Lower lobe of right lung (tissue), 2 donors: ENCODE results near the gene PTCSC3. TPM values are rescaled to one million over a fixed set of nuclear protein-coding genes. Genes with fewer than 3 reads are reported as not detected.

Source experiments
- ATAC-seq, 2 donors: fragments of 200-7000 bp; cut with Tn5 transposase; one replicate each; pipeline ENCODE4 v1.9.1; 2020 to 2022; ENCODE audit warnings: mild to moderate bottlenecking in 2 of 2, moderate library complexity in 2 of 2
- DNase-seq: peaks from one replicate; pipeline ENCODE4 v3.0.0-alpha.2; 2020
- H3K27ac ChIP-seq: fragments of 200-600 bp; one replicate; pipeline ENCODE4 v1.8.0; 2022
- H3K27me3 ChIP-seq: fragments of 200-600 bp; one replicate; pipeline ENCODE4 v1.8.0; 2022; ENCODE audit warnings: low read depth
- H3K36me3 ChIP-seq: fragments of 200-600 bp; one replicate; pipeline ENCODE4 v1.8.0; 2022; ENCODE audit warnings: mild to moderate bottlenecking
- H3K4me1 ChIP-seq: fragments of 200-600 bp; one replicate; pipeline ENCODE4 v1.8.0; 2022
- H3K4me3 ChIP-seq: fragments of 200-600 bp; one replicate; pipeline ENCODE4 v1.8.0; 2022; ENCODE audit warnings: mild to moderate bottlenecking
- H3K9me3 ChIP-seq: fragments of 200-600 bp; one replicate; pipeline ENCODE4 v1.8.0; 2022
- intact Hi-C: fragments of 100-400 bp; cut with DNase I; formaldehyde crosslinking; loops from one replicate; pipeline ENCODE4 v1.11.0; 2022
- total RNA-seq: library from RNA; stranded (reverse); fragmentation: NEBNext Ultra II Directional; extraction: Animal tissue kit (Norgen Biotek cat#: 25700); gene quantifications from one replicate; pipeline ENCODE4 v1.2.1, GENCODE V29; 2021
- TF ChIP-seq, protein P1 (sequence below): fragments of 200-600 bp; IDR thresholded peaks from one replicate; pipeline ENCODE4 v1.8.0; 2022; ENCODE audit warnings: antibody characterized with exemption, mild to moderate bottlenecking
- donor health status: DM: no; HTN: yes; CAD: no; lungs with severe emphysema.

The PTCSC3 gene
- total RNA-seq, 1 donor from 2014 or later: 1.5 TPM

DNA sequence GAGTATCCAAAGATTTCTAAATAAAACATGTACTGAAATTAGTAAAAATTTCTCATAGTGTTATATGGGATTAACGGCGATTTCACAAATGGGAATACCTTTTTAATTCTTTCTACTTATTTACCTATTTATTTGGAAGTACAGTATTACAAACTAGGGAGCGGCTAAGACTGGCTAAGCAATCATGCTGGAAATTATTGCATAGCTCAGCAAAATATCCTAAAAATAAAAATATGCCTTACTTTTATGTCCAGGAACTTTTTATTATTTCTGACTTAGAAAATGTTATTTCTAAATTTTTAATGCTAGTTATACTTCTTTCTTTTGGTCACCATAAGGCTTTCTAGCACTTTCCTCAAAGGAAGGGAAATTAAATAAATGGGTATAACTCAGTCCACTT is 36.5 kb upstream of the PTCSC3 start:
- Histone ChIP-seq H3K4me3 (no peak overlapping the region), H3K27ac (no peak overlapping the region), H3K9me3 (no peaks in the 10 kb centered on the region), H3K4me1 (peaks cover 3% of the 10 kb centered on the region), H3K27me3 (no peaks in the 10 kb centered on the region), H3K36me3 (no peaks in the 10 kb centered on the region)
- TF ChIP-seq, protein P1, sequence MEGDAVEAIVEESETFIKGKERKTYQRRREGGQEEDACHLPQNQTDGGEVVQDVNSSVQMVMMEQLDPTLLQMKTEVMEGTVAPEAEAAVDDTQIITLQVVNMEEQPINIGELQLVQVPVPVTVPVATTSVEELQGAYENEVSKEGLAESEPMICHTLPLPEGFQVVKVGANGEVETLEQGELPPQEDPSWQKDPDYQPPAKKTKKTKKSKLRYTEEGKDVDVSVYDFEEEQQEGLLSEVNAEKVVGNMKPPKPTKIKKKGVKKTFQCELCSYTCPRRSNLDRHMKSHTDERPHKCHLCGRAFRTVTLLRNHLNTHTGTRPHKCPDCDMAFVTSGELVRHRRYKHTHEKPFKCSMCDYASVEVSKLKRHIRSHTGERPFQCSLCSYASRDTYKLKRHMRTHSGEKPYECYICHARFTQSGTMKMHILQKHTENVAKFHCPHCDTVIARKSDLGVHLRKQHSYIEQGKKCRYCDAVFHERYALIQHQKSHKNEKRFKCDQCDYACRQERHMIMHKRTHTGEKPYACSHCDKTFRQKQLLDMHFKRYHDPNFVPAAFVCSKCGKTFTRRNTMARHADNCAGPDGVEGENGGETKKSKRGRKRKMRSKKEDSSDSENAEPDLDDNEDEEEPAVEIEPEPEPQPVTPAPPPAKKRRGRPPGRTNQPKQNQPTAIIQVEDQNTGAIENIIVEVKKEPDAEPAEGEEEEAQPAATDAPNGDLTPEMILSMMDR: no peak
- DNase-seq: no peak
- no peak for ATAC-seq
- intact Hi-C loops: no loop called here

DNA sequence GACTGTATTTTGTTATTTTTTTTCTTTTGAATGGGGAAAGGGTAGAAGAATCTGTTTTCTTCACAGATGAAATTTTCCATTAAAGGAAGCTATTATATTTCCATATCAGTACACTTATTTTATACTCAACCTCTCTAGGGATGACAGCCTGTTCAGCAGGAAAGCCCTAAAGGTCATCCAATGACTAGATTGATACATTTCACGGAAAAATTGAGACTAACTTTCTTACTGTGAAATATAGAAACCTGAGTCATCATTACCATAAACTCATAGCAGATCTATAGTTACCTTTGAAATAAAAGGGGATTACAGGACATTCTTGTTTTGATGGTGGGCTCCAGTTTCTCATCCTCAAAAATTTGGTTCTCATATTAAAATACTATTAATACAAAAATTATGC is 36.1 kb upstream of the PTCSC3 start:
- TF ChIP-seq, protein P1: no peak
- Histone ChIP-seq H3K9me3 (no peaks in the 10 kb centered on the region), H3K27me3 (no peaks in the 10 kb centered on the region), H3K4me3 (no peak overlapping the region), H3K4me1 (peaks cover 3% of the 10 kb centered on the region), H3K36me3 (no peaks in the 10 kb centered on the region), H3K27ac (no peak overlapping the region)
- ATAC-seq (no peak), DNase-seq (no peak)
- intact Hi-C loops: no loop called here

DNA sequence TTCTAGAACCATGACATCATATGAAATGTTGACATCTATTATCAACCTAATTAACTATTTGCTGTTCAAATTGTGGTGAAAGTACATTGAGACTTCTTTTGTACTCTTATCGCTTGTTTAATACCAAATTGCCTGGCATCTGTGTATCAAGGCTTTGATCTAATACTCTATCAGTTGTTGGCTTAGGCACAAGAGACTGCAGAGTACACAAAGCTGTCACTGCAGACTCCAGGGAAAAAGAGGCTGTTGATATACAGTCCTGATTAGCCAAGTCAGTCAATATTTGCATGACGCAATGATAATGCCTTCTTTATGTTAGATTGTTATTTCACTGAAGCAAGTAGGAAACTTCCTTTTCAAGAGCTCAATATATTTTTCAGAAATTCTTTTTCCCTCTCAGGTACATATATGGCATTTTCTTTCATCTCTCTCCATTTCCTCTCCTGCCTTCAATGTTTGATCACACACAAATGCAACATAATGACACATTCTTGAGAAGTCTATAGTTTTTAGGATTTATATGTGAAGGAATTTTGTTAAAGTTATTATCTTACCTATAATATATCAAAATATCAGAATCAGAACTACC is 32.3 kb upstream of the PTCSC3 start:
- TF ChIP-seq, protein P1: no peak
- Histone ChIP-seq H3K27me3 (no peaks in the 10 kb centered on the region), H3K36me3 (no peaks in the 10 kb centered on the region), H3K9me3 (no peaks in the 10 kb centered on the region), H3K4me3 (no peak overlapping the region), H3K4me1 (no peaks in the 10 kb centered on the region), H3K27ac (no peak overlapping the region)
- intact Hi-C loops: no loop called here
- DNase-seq (no peak), ATAC-seq (peak; percentile 48 to 94)

DNA sequence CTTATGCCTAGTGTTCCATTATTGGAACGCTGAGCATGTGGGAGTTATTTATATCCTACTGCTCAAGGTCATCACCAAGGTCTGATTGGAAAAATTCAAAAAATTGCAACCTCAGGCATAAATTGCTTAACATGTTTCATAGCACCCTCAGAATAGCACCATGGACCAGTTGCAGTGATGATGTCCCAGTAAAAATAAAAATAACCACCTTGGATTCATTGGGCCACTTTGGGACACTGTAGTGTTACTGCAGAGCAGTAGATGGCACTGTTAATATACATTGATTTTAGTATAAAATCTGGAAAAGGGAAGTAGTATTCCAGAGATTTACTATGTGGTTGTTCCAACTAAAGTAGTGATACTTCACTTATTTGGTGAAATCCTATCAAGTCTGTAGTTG is 31.0 kb upstream of the PTCSC3 start:
- DNase-seq (no peak), ATAC-seq (peak; percentile 78 to 88)
- intact Hi-C loops: no loop called here

DNA sequence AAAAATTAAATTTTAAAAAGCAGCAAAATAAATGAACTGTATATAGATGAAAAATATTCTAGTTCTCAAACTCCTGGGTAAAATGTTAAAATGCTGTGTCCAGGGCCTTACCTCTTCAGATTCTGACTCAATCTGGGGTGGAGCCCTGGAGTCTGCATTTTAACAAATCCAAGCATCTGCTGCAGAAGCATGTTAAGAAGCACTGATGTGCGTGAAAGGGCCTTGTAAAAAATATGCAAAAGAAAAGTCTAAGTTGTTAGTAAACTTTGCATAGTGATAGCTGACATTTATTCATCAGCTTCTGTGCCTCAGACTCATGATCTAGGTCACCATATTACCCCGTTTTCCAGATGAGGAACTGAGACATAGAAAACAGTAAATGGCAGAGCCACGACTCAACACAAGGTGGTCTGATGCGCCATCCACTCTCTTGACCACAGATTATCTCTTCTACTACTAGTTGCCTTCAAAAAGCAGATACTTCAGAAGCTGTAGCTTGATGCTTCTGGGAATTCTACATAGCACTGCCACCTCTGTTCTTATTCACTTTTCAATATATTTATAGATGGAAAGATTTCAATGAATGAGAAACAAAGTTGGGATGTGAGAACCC is 28.0 kb upstream of the PTCSC3 start:
- intact Hi-C loops: no loop called here
- Histone ChIP-seq H3K4me1 (no peaks in the 10 kb centered on the region), H3K36me3 (no peaks in the 10 kb centered on the region), H3K4me3 (no peak overlapping the region), H3K27ac (no peak overlapping the region), H3K9me3 (no peaks in the 10 kb centered on the region), H3K27me3 (no peaks in the 10 kb centered on the region)
- TF ChIP-seq, protein P1: no peak
- DNase-seq: no peak
- ATAC-seq: no peak

More for the DNA sequence above, 31.0 kb upstream of the PTCSC3 start:
- no peaks in the 10 kb centered on the region for H3K9me3 ChIP-seq
- no peak overlapping the region for H3K27ac ChIP-seq
- H3K36me3 ChIP-seq: no peaks in the 10 kb centered on the region
- TF ChIP-seq, protein P1: peak; percentile 56
- no peaks in the 10 kb centered on the region for H3K4me1 ChIP-seq
- no peak overlapping the region for H3K4me3 ChIP-seq
- H3K27me3 ChIP-seq: no peaks in the 10 kb centered on the region
